GM18517 (cell line): ENCODE results near the gene UBXN10.
"Not testable (repeated sequence)": the region's sequence is repeated elsewhere in the genome, so short reads cannot be mapped to it uniquely, and the experiment has no call there.

ENCODE experiments used
- ATAC-seq: cut with Tn5 transposase; IDR thresholded peaks from one replicate; pipeline ENCODE4 v1.9.1; 2021; ENCODE audit warnings: mild to moderate bottlenecking, moderate library complexity; ENCODE audit not compliant: unreplicated experiment

Gene UBXN10

GRCh38 chr1:20199403-20199802 is 13.5 kb downstream of the UBXN10 start:
- no peak for ATAC-seq

- no peak for ATAC-seq
These were observed 13.9 kb downstream of the UBXN10 start for GRCh38 chr1:20199840-20200239.

- ATAC-seq: no peak
These were observed 15.1 kb downstream of the UBXN10 start for GRCh38 chr1:20200966-20201365.

- ATAC-seq: no peak
These were observed 16.3 kb downstream of the UBXN10 start for GRCh38 chr1:20202166-20202565.

- ATAC-seq: no peak
These were observed 21.6 kb downstream of the UBXN10 start for GRCh38 chr1:20207546-20207945.

GRCh38 chr1:20209471-20209870 is 23.6 kb downstream of the UBXN10 start:
- ATAC-seq: no peak

- ATAC-seq: no peak
These were observed 25.0 kb downstream of the UBXN10 start for GRCh38 chr1:20210736-20211460.

- ATAC-seq: no peak
These were observed 25.6 kb downstream of the UBXN10 start for GRCh38 chr1:20211511-20211931.

- ATAC-seq: no peak
These were observed 26.3 kb downstream of the UBXN10 start for GRCh38 chr1:20212085-20212684.

- ATAC-seq: no peak
These were observed 26.9 kb downstream of the UBXN10 start for GRCh38 chr1:20212685-20213331.

GRCh38 chr1:20215716-20216115 is 29.8 kb downstream of the UBXN10 start:
- ATAC-seq: no peak

GRCh38 chr1:20216574-20216973 is 30.7 kb downstream of the UBXN10 start:
- no peak for ATAC-seq

- ATAC-seq: not testable (repeated sequence)
These were observed 33.2 kb downstream of the UBXN10 start for GRCh38 chr1:20219053-20219452.

GRCh38 chr1:20220036-20220435 is 34.1 kb downstream of the UBXN10 start:
- no peak for ATAC-seq

GRCh38 chr1:20223106-20223505 is 37.2 kb downstream of the UBXN10 start:
- no peak for ATAC-seq

- ATAC-seq: no peak
These were observed 37.9 kb downstream of the UBXN10 start for GRCh38 chr1:20223551-20224419.

GRCh38 chr1:20224546-20224945 is 38.6 kb downstream of the UBXN10 start:
- no peak for ATAC-seq

- ATAC-seq: no peak
These were observed 41.8 kb downstream of the UBXN10 start for GRCh38 chr1:20227704-20228103.

- ATAC-seq: no peak
These were observed 42.5 kb downstream of the UBXN10 start for GRCh38 chr1:20228314-20228825.

GRCh38 chr1:20229171-20229570 is 43.3 kb downstream of the UBXN10 start:
- ATAC-seq: no peak

- ATAC-seq: not testable (repeated sequence)
These were observed 46.7 kb downstream of the UBXN10 start for GRCh38 chr1:20232564-20232963.
